GM19023 (cell line): Measurements from ENCODE around the gene KDF1.

Experiments used
- ATAC-seq: cut with Tn5 transposase; IDR thresholded peaks from one replicate; pipeline ENCODE4 v1.9.1; 2021; ENCODE audit warnings: mild to moderate bottlenecking, moderate library complexity; ENCODE audit not compliant: unreplicated experiment

The KDF1 gene, protein sequence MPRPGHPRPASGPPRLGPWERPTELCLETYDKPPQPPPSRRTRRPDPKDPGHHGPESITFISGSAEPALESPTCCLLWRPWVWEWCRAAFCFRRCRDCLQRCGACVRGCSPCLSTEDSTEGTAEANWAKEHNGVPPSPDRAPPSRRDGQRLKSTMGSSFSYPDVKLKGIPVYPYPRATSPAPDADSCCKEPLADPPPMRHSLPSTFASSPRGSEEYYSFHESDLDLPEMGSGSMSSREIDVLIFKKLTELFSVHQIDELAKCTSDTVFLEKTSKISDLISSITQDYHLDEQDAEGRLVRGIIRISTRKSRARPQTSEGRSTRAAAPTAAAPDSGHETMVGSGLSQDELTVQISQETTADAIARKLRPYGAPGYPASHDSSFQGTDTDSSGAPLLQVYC

GRCh38 chr1:26959722-26960624 lies at the start of gene KDF1:
KDF1 (minus strand) TSS chr1:26960468; CDS start chr1:26952380, 8,088 bp downstream.
- ATAC-seq, result no peak

GRCh38 chr1:27009601-27010197 lies 49.4 kb upstream of the KDF1 start:
- ATAC-seq, result no peak

- no peak for ATAC-seq
These were observed 47.8 kb upstream of the KDF1 start for GRCh38 chr1:27007909-27008582.

- no peak for ATAC-seq
These were observed 46.4 kb upstream of the KDF1 start for GRCh38 chr1:27006683-27007082.

DNA sequence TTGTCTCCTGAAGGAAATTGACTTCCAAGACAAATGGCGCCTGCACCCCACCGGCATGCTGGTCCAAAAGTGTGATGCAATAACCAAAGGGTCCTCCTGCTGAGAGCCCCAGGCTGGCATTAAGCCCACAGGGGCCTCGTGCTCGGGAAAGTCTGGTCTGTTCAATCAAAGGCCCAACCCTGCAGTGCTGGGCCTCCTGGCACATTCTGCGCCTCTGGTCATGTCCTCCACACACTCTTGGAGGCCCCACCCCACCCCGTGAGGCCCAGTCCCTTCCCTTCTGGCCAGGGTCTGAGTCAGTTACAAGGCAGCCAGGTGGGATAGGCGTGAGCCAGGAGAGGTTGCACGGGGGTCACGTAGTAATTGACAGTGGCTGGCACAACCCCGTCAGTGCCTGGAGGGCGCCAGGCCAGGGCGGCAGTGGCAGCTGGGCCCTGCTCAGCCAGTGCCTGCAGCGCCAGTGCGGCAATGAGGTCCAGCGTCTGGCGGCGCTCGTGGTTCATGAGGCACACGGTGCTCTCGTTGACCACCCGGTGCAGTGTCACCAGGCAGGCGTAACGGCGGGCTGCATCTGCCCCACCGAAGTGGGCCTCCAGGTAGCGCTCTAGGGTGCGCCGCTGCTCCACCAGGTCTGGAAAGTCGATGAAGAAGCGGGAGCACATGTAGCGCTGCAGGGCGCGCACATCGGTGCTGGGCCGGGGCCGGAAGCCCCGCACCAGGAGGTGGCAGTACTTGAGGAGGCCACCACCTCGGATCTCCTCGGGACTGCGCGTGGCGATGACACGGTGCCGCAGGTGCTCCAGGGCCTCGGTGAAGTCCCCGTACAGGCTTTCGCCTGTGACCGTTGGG lies 45.6 kb upstream of the KDF1 start:
- no peak for ATAC-seq

DNA sequence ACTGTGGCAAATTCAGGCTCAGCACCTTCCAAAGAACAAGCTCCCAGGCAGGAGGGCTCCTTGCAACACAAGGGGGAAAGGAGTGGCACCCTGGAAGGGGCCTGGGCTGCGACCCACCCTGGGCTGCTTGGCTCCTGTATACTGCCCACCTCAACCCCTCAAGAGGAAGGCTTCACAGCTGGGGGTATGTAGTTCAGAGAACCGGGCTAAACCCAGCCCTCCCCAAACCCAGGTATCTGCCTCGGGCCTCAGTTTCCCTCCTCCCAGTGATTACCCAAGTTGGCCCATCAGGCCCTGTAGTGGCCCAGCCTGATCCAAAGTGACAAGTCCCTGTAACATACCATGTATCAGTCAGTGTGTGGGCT lies 44.9 kb upstream of the KDF1 start:
- no peak for ATAC-seq

DNA sequence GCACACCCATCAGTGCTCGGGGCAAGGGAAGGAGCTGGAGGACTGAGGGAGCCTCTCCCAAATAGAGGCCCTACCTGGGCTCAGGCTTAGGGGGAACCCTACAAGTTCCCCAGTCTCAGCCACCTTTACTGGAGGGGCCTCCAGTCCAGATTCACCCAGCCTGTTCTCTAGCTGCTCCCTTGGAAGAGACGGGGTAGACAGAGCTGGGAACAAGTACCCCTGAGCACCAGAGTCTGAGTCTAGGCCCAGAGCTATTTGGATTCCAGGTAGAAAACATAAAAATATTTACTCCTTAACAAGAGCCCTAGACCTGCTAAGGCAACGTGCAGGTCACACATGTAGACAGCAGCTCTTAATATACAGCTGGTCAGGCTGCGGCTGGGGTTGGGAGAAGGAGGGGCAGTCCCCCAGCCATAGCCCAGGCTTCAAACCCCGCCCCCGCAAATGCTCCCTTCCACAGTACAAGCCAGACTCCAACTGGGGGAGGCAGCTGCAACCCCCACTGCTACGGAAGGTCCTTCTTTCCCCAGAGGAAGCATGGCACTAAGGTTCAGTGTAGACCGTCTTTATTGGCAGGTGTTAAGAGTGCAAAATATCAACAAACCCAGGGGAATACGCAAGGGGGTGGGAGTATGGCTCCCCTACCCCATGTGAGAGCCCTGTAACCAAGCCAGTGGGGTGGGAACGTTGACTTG lies 44.4 kb upstream of the KDF1 start:
- ATAC-seq, result no peak

DNA sequence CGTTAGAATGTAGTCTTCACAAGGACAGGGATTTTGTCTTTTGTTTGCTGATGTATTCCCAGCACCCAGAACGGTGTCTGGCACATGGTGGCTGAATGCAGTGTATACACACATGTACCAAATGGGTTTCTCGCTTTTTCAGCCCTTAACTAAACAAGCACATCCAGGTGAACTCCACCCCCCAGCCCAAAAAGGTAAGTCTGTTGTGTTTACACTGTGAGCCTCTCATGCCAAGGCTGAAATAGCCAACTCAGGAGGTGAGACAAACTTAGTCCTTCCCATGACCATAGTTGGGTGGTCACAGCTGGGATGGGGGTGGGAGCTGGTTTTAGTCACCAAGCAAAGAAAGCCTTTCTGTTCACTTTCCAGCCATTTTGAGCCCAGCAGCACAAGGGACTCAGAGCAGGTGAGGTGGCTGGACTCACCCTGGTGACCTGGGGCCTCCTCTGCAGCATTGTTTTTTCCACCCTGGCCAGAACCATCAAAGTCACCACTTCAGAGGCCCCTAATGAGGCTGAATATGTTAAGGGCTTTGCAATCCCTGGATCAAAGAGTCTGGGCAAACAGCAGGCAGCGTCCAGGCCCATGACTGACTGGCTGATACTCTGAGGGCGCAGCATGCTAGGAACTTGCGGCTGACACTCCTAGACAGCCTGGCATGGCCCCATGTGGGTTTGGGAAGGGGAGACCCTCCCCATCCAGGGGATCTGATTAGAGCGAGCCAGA lies 43.6 kb upstream of the KDF1 start:
- no peak for ATAC-seq

DNA sequence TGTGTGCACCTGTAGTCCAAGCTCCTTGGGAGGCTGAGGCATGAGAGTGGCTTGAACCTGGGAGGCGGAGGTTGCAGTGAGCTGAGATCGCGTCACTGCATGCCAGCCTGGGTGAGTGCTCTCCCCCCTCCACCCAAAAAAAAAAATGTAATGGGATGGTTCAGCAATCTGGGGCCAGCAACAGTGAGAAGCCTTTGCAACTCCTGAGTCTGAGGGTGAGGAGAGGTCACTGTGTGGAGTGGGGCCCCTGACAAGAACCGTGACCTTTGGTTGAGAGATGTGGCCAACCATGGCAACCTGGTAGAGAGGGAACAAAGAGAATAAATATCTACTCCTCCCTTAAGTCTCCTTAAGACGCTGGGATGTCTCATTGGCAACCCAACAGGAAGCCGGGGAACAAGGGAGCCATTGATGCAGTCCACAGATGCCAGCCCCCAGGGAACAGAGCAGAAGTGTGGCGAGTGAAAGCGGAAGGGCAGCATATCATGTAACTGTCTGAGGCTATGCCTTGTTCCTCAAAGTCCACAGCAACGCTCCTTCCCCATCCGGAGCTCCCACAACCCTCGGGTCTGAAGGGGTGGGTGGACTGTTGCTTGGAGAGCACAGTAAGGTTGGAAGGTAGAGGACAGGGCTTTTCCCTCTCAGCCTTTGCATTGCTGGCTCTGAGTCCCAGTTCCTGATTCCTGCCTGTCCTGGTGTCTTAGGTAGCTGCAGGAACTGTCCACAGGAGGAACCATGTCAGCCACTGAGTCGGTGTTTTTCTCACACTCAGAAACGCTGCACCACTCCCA lies 41.5 kb upstream of the KDF1 start:
- no peak for ATAC-seq

GRCh38 chr1:27000817-27001460 lies 40.7 kb upstream of the KDF1 start:
- no peak for ATAC-seq

- ATAC-seq, result no peak
These were observed 40.0 kb upstream of the KDF1 start for GRCh38 chr1:27000090-27000816.

DNA sequence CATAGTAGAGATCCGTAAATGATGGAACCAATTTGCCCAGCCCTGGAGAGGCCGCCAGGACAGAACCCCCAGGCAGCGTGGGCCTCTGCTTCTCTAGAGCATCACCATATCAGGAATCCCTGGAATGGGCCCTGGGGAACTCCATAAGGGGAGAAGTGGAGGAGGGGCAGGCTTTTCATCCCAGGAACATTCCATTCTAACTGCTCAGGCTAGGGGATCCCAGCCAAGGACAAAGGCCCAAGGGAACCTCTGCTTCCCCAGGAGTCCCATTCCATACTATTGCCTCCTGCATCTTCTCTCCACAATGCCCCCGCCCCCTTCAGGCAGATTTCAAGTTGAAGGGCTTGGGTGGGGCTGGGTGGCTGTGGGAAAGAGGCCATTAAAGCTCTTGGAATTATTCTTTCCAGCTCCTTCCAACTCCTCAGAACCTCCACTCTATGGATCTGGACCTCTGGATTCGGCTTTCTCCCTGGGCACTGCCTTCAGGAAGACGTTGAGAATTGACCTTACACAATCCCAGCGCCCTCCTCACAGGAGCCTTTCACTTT lies 39.2 kb upstream of the KDF1 start:
- no peak for ATAC-seq

GRCh38 chr1:26998429-26999300 lies 38.4 kb upstream of the KDF1 start:
- ATAC-seq, result no peak

DNA sequence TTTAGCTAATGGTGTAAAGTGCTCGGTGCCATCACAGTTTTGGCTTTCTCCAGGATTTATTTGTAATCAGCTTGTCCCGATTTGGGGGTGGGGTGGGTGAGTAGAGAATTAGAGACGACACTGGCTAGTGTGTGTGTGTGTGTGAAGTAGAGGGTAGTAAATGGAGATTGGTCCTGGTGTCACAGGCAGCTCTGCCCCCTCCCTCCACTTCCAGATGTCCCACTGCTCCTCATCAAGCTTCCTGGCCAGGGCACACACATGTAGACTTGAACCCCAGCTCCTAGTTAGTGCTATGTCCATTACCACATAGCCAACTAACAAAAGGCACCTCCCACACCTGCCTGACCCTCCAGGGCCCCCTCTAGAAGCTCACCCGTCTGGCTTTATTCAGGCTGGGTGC lies 36.4 kb upstream of the KDF1 start:
- no peak for ATAC-seq

GRCh38 chr1:26996024-26996423 lies 35.8 kb upstream of the KDF1 start:
- no peak for ATAC-seq
